Measurements from ENCODE around the gene FKBP5.
"Not testable (repeated sequence)": the region's sequence is repeated elsewhere in the genome, so short reads cannot be mapped to it uniquely, and the experiment has no call there.

FKBP5 gene

GRCh38 chr6:35607517-35608233, 81.0 kb downstream of the FKBP5 start:
- DNase-seq: no peak

- no peak for DNase-seq
Measured at GRCh38 chr6:35605600-35605999, 83.1 kb downstream of the FKBP5 start.

DNA sequence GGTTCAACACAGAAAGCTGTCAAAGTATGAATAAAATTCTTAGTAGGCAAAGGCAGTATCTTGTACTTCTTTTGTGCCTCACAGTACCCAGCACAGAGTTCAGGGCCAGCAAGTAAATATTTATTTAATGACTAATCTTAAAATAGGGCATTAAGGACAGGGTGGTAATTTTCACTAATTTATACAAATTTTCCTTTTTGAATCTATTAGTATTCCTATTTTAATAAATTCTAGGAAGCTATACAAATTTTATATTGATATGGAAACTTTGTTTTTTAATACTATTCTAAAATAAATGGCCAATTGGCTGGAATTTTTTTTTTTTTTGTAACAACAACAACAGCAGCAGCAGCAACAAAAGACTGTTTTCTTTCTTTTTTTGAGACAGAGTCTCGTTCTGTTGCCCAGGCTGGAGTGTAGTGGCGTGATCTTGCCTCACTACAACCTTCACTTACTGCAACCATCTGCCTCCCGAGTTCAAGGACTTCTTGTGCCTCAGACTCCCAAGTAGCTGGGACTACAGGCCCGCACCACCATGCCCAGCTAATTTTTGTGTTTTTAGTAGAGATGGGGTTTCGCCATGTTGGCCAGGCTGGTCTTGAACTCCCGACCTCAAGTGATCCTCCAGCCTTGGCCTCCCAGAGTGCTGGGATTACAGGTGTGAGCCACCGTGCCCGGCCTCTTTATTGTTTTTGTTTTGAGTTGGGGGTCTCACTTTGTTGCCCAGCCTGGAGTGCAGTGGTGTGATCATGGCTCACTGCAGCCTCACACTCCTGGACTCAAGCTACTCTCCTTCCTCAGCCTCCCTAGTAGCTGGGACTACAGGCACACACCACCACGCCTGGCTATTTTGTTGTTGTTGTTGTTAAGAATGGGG, 85.2 kb downstream of the FKBP5 start:
- DNase-seq: no peak

- no peak for DNase-seq
Measured at GRCh38 chr6:35602133-35602946, 86.4 kb downstream of the FKBP5 start.

GRCh38 chr6:35601331-35602132, 87.2 kb downstream of the FKBP5 start:
- peak; percentile 47 for DNase-seq

DNA sequence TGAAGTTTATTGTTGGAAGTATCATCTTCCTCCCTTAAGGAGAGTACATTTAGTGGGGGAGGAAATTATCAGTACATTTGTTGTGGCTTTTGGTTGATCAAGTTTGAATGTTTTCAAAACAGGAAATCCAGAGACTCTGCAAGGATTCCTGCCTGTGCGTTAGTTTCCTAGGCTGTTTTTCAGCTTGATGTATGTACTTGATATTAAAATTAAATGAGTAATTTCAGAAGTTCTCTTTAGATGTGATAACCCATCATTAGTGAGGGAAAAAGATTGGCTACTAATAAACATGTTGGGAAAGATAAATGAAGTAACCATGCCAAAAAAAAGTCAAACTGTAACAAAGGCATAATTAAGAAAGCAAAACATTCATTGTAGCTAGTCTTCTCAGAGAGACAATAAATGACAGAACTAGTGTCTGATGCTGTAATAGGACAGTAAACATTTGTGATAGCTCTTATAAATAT, 88.0 kb downstream of the FKBP5 start:
- DNase-seq: no peak

- no peak for DNase-seq
Measured at GRCh38 chr6:35599761-35600658, 88.7 kb downstream of the FKBP5 start.

GRCh38 chr6:35598621-35599020, 90.1 kb downstream of the FKBP5 start:
- DNase-seq: not testable (repeated sequence)

DNA sequence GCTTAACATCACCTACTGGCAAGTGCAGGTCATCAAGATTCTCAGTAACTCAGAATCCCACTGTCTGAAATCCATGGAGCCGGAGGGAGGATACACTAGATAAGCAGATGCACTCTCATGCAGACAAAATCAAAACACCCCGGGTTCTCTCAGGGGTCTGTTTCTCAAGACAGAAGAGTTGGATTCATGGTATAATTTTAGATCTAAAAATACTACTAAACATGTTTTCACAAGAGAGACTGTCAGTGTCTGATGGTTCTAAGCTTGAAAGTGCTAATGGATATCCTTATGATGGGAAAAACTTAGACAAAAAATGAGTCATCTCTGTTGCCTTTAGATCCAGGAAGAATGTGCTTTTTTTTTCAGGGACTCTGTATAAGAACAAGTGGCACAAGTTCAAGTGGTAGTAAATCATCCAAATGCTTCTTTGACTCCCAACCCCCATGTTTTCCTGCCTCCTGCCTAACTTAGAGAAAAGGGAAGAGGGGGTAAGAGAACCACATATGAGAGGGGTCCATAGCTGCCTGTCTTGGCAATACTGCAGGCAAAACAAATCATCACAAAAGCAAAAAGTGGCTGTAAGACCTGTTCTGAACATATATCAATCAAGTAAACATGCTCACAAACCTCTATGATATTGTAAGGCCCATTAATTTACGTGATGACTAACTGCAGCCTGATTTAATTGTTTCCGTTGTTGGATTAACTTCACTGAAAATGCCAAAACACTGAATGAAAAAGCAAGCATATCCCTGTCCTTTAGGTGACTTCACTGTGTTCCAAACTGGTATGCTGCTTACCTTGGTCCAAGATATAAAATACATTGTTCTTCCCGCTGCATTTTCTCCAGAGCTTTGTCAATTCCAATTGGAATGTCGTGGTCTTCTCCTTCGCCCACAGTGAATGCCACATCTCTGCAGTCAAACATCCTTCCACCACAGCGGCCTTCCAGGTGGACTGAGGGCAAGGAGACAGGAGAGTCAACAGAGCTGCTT, 92.0 kb downstream of the FKBP5 start:
- no peak for DNase-seq

- DNase-seq: no peak
Measured at GRCh38 chr6:35594503-35595186, 94.1 kb downstream of the FKBP5 start.

DNA sequence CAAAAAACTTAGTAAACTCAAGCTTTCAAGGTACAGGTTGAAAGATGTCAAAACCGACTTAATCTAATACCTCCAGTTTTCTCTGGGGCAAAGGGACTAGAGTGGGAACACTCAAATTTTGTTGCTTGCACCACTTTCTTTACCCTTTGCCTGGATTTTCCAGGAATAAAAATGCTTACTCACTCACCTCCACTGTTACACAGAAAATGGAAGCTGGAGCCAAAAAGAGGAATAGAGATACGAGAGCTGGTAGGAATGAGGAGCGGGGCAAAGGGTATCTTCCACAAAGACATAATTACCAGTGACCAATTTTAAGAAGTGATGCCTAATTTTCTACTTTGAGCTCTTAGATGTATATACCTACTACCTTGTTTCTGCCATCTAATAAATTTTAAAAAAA, 96.5 kb downstream of the FKBP5 start:
- DNase-seq: no peak

- no peak for DNase-seq
Measured at GRCh38 chr6:35590622-35591066, 98.1 kb downstream of the FKBP5 start.

- DNase-seq: no peak
Measured at GRCh38 chr6:35589904-35590303, 98.8 kb downstream of the FKBP5 start.

- DNase-seq: no peak
Measured at GRCh38 chr6:35589201-35589739, 99.4 kb downstream of the FKBP5 start.

DNA sequence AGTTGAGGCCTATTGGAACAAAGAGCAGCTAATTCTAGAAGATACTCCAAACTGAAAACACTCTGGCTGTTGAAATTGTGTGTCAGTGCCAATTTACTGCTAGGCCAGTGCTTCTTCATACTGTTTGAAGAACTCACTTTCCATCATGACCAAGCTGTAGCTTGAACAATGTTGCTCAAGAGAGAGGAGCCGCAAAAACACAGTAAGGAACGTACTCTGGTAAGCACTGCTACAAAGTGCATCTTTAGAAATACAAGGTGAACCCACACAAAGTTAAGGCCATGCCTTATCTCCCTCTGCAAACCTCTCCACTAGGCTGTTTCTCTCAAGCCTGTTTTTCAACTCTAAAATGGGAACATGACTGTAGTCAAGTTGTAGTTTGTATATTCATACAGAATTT, 101.5 kb downstream of the FKBP5 start:
- DNase-seq: no peak

- DNase-seq: no peak
Measured at GRCh38 chr6:35586542-35586941, 102.2 kb downstream of the FKBP5 start.

GRCh38 chr6:35585658-35586057, 103.1 kb downstream of the FKBP5 start:
- DNase-seq: no peak

GRCh38 chr6:35583893-35584688, 104.6 kb downstream of the FKBP5 start:
- DNase-seq: peak; percentile 79
